Parathyroid adenoma (tissue), 2 donors: ENCODE measurements around the gene HSPA12A.

ENCODE experiments used
- H2AFZ ChIP-seq: fragments of 300-600 bp; sonication (generic); one replicate; pipeline ENCODE4 v1.7.0; 2017; ENCODE audit warnings: antibody characterized with exemption, mild to moderate bottlenecking
- H3K27ac ChIP-seq: fragments of 300-600 bp; sonication (generic); one replicate; pipeline ENCODE4 v1.7.0; 2017
- H3K27me3 ChIP-seq: fragments of 300-600 bp; sonication (generic); one replicate; pipeline ENCODE4 v1.7.0; 2017; ENCODE audit warnings: low read length; ENCODE audit not compliant: control insufficient read depth, insufficient read depth
- H3K36me3 ChIP-seq: fragments of 300-600 bp; sonication (generic); one replicate; pipeline ENCODE4 v1.7.0; 2017; ENCODE audit warnings: low read length; ENCODE audit not compliant: control insufficient read depth, insufficient read depth
- H3K4me1 ChIP-seq: fragments of 300-600 bp; sonication (generic); one replicate; pipeline ENCODE4 v1.7.0; 2017; ENCODE audit warnings: control low read depth
- H3K4me2 ChIP-seq: fragments of 300-600 bp; sonication (generic); one replicate; pipeline ENCODE4 v1.7.0; 2017; ENCODE audit warnings: low read length
- H3K4me3 ChIP-seq: fragments of 300-600 bp; sonication (generic); one replicate; pipeline ENCODE4 v1.7.0; 2017; ENCODE audit warnings: low read depth, low read length
- H3K79me2 ChIP-seq: fragments of 300-600 bp; sonication (generic); one replicate; pipeline ENCODE4 v1.7.0; 2017; ENCODE audit warnings: control low read depth
- H3K9ac ChIP-seq: fragments of 300-600 bp; sonication (generic); one replicate; pipeline ENCODE4 v1.7.0; 2017; ENCODE audit warnings: mild to moderate bottlenecking
- H3K9me3 ChIP-seq: fragments of 300-600 bp; sonication (generic); one replicate; pipeline ENCODE4 v1.7.0; 2017; ENCODE audit warnings: low read length; ENCODE audit not compliant: control insufficient read depth
- TF ChIP-seq, protein P1 (sequence below): fragments of 300-600 bp; sonication (generic); IDR thresholded peaks from one replicate; pipeline ENCODE4 v1.7.0; 2017; ENCODE audit warnings: antibody characterized with exemption, mild to moderate bottlenecking
- donor health status: primary hyperparathyroidism.

The HSPA12A gene

DNA sequence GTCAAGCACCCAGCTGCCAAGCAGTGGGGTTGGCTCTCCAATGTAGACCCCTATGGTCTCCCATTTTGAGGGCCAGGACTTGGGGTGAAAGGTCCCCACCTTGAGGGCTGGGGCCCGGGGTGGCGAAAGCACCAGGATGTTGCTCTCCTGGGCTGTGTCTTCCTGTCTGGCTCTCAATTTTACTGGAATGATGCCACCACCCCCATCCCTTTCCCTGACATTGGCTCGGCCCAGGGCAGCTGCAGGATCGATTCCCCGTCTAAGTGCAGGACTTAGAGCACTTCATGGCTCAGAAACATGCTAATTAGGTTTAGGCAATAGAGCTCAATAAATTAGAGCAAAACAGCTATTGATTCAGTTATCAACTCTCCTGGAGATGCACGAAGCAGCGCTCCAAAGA, 27.0 kb upstream of the HSPA12A start:
- H3K79me2 ChIP-seq: no peaks in the 10 kb centered on the region
- no peak overlapping the region for H3K4me3 ChIP-seq
- no peaks in the 10 kb centered on the region for H3K27me3 ChIP-seq
- H3K9me3 ChIP-seq: no peaks in the 10 kb centered on the region
- TF ChIP-seq, protein P1, sequence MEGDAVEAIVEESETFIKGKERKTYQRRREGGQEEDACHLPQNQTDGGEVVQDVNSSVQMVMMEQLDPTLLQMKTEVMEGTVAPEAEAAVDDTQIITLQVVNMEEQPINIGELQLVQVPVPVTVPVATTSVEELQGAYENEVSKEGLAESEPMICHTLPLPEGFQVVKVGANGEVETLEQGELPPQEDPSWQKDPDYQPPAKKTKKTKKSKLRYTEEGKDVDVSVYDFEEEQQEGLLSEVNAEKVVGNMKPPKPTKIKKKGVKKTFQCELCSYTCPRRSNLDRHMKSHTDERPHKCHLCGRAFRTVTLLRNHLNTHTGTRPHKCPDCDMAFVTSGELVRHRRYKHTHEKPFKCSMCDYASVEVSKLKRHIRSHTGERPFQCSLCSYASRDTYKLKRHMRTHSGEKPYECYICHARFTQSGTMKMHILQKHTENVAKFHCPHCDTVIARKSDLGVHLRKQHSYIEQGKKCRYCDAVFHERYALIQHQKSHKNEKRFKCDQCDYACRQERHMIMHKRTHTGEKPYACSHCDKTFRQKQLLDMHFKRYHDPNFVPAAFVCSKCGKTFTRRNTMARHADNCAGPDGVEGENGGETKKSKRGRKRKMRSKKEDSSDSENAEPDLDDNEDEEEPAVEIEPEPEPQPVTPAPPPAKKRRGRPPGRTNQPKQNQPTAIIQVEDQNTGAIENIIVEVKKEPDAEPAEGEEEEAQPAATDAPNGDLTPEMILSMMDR: no peak
- no peak overlapping the region for H3K9ac ChIP-seq
- no peak overlapping the region for H2AFZ ChIP-seq
- H3K4me1 ChIP-seq: no peaks in the 10 kb centered on the region
- H3K27ac ChIP-seq: no peak overlapping the region
- no peak overlapping the region for H3K4me2 ChIP-seq
- no peaks in the 10 kb centered on the region for H3K36me3 ChIP-seq

DNA sequence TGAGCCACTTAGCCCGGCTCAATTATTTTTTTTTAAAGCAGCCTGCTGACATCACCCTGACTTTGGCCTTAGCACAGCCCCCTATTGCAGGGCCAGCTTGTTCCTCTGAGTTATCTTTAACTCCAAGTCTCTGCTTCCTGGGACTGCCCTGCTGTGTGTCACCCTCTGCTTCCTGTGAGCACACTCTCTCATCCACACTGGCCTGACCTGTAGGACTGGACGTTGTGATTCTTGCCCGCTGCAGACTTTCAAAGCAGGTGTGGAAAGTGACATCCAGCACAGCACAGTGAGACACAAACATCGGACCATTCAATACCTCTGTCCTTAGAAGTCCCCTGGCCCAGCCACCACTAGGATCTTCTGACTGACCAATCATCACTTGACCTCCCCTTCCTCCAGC, 26.4 kb upstream of the HSPA12A start:
- Histone ChIP-seq H3K79me2 (no peaks in the 10 kb centered on the region), H2AFZ (no peak overlapping the region), H3K4me1 (no peaks in the 10 kb centered on the region), H3K36me3 (no peaks in the 10 kb centered on the region), H3K27me3 (no peaks in the 10 kb centered on the region), H3K4me2 (no peak overlapping the region), H3K4me3 (no peak overlapping the region), H3K9me3 (no peaks in the 10 kb centered on the region), H3K27ac (no peak overlapping the region), H3K9ac (no peak overlapping the region)
- TF ChIP-seq, protein P1: no peak

DNA sequence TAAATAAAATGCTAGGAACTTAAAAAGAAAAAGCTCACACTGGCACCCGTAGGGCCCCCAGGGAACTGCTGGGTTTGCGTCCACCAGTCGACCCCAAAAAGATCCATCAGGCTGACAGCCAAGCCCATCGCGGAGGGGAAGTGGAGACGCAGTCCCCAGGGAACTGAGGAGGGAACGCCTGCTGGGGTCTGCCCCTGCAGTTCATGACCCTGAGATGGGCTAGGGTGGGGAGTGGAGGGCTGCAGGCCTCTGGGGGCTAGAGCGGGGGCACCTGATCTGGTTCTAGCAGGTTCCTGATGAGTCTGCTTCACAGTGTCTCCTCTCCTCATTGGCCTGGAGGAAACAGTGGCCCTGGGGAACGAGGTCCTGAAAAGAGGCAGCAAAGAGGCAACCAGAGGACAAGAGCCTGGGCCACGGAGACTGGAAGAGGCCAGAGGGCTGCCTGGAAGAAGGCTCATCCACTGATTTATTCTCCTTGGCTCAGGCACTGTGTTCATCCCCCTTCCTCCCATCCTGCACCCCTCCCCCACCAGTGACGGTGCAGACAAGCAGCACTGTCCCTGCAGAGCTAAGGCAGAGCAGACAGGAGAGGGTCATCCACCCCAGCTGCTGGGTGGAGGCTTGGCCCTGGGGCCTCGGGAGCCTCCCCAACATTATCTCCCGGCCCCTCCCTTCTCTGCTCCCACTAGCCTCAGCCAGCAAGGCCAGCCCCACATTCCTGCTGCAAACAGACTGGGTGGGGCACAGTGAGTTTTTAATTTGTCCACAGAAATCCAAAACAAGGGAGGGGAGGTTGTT, 24.7 kb upstream of the HSPA12A start:
- Histone ChIP-seq H3K79me2 (no peaks in the 10 kb centered on the region), H3K4me2 (no peak overlapping the region), H3K9ac (no peak overlapping the region), H3K27me3 (no peaks in the 10 kb centered on the region), H3K27ac (no peak overlapping the region), H3K4me1 (no peaks in the 10 kb centered on the region), H3K9me3 (no peaks in the 10 kb centered on the region), H2AFZ (no peak overlapping the region), H3K4me3 (no peak overlapping the region), H3K36me3 (no peaks in the 10 kb centered on the region)
- TF ChIP-seq, protein P1: no peak

DNA sequence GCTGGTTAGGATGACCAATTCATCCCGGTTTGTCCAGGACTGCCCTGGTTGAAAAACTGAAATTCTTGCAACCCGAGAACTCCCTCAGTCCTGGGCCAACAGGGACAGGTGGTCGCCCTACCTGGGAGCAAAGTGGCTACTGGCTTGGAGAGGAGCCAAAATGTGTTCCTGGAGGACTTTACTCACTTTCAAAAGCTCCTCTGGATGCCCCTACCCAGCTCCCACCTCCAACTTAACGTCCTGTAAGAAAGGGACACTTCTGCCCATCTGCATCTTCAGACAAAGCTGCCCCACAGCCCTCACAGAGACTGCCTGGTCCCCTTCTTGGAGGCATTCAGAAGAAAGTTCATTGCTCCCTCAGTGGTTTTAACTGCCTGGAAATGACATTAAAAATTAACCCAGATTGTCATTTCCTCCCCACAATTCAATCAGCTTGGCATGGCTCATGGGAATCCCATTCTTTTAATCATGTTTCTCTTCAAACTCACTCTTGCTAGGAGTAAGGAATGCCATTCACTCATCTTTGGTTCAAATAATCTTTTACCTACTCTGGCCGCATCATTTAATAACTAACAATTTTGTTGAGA, 24.0 kb upstream of the HSPA12A start:
- Histone ChIP-seq H3K36me3 (no peaks in the 10 kb centered on the region), H3K4me2 (no peak overlapping the region), H3K4me1 (no peaks in the 10 kb centered on the region), H3K79me2 (no peaks in the 10 kb centered on the region), H3K9me3 (no peaks in the 10 kb centered on the region), H3K27me3 (no peaks in the 10 kb centered on the region), H2AFZ (no peak overlapping the region), H3K9ac (no peak overlapping the region), H3K4me3 (no peak overlapping the region), H3K27ac (no peak overlapping the region)
- TF ChIP-seq, protein P1: no peak
